T-helper 2 cell treated with Interferon-gamma antibody and Interleukin-4, amounts not matched to agents 100 ng/mL and 5 ng/mL, for 36 hours (primary cell): ENCODE measurements around the gene SECTM1. TPM values are rescaled to one million over a fixed set of nuclear protein-coding genes. Genes with fewer than 3 reads are reported as not detected.

ENCODE experiments used
- intact Hi-C: fragments of 100-400 bp; cut with micrococcal nuclease; formaldehyde crosslinking; loops from one replicate; pipeline ENCODE4 v1.15.1; 2023
- total RNA-seq: library from RNA; stranded (reverse); gene quantifications from 2 replicates; pipeline ENCODE4 v1.2.3, GENCODE V29; 2022

The SECTM1 gene
- total RNA-seq, 1 donor from 2014 or later: 3.4 TPM

DNA sequence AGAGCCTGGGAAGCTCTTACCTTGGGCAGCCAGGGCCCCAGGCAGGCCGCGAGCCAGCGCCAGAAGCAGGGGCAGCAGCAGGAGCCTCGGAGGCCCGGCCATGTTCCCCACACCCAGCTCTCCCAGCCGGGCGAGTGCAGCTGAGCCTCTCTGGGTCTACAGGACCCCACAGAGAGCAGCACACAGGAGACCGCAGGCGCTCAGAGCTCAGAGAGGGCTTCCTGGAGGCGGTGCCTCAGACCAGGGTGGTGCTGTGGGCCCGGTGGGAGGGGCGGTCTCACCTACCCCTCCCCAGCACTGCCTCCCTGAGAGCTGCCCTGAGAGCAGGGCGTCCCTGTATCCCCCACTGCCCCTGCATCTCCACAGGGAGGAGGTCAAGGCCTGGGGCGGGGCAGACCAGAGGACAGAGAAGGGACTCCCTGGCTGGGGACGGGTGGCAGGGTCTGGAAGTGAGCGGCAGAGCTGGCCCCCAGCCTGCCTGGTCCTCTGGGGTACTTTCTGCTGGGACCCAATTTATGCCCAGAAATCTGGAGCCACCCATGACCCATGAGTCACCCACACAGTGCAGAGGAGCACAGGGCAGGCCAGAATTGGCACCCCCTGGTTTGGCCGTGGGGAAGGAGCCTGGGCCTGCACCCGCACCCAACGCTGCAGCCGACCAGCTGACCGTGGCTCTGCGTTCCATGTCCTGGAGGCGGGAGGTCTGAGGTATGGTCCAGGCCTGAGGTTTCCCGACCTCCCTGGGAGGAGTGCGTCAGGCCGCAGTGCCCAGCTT, 16.0 kb downstream of the SECTM1 start, which contains the start of gene CD7:
Gene CD7 (minus strand): TSS at position 215 of the 775 bp plus-strand sequence. CDS start 113 bp downstream, at position 102.
- intact Hi-C loops: loop anchor here (1.0 kb wide), 1 partner anchor 44 kb away; the partner anchor contains the start of gene CSNK1D

DNA sequence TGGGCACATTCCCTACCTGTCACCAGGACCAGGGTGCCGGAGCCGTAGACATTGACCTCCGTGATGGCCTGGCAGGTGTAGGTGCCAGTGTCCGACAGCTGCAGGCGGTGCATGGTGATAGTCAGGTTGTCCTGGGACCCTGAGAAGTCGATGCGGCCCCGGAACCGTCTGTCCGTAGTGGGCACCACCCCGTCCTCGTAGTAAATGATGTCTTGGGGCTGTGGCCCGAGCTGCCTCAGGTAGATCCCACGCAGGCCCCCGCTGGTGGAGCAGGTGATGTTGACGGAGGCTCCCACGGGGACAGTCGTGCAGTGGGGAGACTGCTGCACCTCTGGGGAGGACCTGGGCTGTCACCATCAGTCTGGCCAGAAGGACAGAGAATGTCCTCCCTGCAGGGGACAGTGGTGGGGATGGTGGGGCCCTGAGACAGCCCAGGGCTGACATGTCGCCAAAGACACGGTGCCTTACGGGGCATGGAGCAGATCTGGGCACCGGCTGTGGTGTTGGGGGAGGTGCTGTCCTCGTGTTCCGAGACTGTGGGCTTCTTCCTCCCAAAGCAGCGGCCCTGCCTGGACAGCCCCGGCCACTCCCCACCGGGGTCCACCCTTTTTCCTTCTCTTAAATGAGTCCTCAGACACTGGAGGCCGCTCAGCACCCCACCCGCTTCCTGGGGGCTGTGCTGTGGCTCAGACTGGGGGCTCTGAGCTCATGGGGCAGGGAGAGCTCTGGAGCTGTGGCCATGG, 16.7 kb downstream of the SECTM1 start:
- intact Hi-C loops: loop anchor here (1.0 kb wide), 2 partner anchors 19 to 44 kb away; partner anchors contain the start of gene CSNK1D

DNA sequence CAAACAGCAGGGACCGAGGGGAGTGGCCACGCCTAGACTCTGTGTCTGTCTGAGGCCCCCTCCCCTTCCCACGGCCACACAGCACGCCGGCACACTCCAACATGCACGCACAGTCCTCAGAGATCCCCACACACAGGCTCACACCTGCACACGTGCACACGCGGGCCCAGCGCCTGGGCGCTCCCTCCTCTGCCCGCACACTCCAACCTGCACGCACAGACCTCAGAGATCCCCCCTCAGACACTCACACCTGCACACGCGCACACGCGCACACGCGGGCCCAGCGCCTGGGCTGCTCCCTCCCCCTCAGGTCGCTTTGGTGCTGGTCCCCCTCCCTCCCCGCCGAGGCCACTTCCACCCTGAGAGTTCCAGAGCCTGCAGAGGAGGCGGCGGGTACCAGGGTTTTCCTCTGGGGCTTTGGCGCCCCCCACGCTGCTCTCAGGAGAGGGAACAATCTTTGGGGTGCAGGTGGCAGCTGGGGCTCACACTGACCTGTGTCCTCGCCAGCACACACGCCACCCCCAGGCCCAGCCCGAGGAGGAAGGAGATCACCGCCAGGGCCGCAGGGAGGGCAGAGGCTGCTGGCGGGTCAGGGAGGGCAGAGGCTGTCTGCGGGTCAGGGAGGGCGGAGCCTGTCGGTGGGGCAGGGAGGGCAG, 17.7 kb downstream of the SECTM1 start:
- intact Hi-C loops: loop anchor here (1.0 kb wide), 1 partner anchor 18 kb away; no protein-coding TSS in a partner anchor

DNA sequence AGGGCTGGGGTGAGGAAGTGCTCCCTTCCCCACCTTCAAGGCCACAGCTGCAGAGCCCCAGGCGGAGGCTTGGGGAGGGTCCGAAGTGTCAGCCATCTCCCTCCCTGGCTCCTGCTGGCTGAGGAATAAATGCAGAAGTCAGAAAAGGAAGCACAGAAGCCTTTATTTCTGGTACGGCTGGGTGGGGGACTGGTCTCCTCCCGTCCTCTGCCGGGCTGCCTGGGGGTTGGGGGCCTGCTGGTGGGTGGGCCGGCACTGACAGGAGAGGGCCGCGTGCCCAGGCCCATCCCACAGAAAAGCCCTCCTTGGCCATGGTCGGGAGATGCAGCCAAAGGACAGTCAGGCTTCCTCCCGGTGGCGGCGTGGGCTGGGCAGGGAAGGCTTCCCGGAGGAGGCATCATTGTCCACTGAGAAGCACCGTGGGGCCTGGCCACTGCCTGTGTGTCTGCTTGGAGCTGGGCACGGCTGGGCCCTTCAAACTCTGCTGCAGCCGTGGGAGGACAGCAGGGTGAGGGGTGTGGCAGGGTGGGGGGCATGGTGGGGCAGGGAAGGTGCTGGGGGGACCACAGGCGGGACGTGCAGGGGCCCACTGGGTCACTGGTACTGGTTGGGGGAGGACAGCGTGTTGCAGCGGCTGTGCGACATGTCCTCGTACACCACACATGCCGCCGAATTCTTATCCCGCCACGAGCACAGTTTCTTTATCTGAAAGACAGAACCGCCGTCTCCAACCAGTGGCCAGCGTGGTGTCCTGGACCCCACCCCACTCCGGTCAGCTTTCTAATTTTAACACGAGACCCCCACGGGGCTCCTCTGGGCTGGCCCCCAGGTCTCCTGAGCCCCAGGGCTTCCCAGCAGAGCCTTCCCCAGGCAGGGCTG, 18.6 kb downstream of the SECTM1 start:
- intact Hi-C loops: no loop called here

DNA sequence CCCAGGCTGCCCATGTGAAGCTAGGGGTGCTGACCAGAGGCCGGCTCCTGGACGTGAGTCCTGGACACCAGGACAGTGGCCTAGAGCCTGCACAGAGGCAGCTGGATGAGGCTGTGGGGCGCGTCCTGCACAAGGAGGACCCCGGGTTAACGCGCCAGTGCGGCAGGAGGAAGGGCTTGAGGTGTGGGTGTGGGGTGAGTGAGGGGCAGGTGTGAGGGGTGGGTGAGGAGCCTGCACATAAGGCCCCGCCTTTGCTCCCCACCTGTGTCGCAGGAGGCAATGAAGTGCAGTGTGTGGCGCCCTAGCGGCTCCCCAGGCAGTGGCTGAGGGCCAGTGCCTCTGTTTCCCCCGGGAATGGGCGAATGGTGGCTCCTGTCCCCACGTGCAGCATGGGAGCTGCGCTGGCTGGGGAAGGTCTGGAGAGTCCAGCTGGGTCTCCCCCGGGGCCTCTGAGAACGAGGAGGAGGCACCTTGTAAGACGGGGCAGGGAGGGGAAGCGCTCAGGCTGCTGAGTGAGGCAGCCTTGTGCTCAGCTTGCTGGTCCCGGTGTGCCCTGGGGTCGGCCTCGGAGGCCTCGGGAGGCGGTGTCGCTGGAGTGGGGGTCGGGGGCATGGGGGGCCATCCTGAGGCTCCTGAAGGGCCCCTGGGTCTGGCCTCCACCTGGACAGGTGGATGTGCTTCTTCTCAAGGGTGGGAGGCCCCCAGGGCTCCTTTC, 19.4 kb downstream of the SECTM1 start:
- intact Hi-C loops: no loop called here

DNA sequence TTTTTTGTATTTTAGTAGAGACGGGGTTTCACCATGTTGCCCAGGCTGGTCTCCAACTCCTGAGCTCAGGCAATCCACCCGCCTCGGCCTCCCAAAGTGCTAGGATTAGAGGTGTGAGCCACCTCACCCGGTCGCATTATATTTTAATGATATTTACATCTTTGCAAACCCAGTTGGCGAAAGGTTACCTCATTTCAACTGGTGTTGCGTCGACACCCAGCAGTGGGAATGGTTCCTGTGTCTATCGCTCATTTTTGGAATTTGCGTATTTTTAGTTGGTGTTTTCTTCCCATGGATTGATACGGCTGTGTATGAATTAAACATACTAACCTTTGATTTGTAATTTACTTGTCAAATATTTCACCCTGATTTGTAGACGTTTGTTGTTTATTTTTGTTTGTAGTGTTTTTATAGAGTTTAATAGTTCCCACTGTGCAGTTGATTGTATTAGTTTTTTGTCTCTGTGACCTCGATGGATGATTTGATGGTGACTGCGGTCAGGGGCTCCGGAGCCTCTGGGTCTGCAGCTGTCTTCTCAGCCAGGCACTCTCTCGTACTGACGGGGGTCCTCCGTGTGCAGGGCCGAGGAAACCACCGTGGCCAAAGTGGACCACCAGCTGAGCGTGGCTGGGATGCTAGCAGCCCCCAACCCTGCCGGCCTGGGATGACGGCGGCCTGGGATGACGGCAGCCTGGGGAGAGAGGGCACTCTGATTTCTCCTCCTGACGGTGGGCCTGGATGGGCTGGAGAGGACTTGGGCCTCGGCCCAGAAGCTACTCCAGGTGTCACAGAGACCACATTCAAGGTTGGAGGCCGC, 20.2 kb downstream of the SECTM1 start:
- intact Hi-C loops: no loop called here

DNA sequence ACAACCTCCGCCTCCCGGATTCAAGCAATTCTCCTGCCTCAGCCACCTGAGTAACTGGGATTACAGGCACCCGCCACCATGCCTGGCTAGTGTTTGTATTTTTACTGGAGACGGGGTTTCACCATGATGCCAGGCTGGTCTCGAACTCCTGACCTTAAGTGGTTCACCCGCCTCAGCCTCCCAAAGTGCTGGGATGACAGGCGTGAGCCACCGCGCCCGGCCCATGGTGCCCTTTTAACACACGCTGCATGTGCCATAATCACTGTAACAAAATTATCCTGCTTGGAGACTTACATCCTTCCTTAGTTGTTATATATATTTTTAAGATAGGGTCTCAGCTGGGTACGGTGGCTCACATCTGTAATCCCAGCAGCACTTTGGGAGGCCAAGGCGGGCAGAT, 21.6 kb downstream of the SECTM1 start:
- intact Hi-C loops: no loop called here

DNA sequence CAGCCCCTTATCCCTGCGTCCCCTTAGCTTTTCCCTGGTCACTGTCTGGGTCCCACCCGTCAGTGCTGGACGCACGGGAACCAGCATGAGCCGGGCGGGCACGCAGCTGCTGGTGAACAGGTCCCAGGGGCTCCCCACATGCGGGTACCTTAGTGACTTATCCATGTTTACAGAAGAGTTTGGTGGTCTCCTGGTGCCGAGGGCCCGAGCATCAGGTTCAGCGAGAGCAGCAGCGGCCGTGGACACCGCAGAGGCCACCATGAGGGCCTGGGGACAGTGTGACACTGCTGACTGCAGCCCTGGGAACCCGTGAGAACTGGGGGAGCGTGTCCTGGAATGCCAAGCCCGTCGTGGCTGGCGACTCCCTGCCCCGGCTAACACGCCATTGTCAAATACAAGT, 22.7 kb downstream of the SECTM1 start:
- intact Hi-C loops: no loop called here

DNA sequence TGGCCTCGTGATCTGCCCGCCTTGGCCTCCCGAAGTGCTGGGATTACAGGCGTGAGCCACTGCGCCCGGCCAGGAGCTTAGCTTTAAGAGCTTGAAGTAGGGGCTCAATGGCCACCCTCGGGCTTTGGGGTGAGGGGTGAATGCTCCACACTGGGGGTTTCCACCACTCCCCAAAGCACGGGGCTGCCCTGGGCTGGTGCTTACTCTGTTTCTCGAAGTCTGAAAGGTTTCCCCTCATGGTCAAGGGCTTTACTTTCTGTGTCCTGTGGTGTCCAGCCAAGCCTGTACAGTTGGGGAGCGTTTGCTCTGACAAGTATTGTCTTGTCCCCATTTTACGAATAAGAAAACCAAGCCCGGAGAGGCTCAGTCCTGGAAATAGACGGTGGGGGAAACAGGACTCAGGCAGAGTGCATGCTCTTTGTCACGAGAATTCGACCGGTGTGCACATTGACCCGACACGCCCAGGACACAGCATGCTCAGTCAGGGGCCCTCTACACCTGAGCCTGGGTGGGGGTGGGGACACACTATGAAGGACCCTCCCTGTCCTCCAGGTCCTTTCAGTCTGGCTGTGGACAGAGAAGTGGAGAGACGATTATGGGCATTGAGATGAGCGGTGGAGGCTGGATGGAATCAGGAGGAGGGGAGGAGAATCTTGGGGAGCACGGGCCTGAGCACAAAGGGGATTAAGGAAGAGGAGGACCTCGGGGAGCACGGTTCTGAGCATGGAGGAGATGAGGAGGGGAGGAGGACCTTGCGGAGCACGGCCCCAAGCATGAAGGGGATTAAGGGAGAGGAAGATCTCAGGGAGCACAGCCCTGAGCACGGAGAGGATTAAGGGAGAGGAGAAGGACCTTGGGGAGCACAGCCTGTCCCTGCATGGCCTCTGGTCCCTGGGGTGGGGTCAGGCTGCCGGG, 23.7 kb downstream of the SECTM1 start:
- intact Hi-C loops: no loop called here

DNA sequence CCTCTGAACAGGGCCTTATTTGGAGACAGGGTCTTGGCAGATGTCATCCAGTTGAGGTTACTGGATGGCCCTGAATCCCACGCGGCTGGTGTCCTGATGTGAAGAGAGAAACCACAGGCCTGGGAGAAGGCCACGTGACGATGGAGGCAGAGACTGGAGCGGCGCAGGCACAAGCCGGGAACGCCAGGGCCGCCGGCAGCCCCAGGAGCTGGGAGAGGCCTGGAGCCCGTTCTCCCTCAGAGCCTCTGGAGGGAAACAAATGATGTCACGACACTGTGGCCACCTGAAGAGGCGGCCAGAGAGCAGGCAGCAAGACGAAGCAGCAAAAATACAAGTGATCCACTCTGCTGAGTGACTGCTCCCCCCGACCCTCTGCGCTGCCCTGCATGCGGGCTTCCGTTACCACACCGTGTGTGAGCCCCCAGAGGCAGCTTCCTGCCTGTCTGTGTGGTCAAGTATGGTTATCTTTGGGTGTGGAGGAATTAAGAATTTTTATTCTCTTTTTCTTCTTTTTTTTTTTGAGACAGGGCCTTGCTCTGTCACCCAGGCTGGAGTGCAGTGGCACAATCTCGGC, 27.8 kb downstream of the SECTM1 start:
- intact Hi-C loops: no loop called here

DNA sequence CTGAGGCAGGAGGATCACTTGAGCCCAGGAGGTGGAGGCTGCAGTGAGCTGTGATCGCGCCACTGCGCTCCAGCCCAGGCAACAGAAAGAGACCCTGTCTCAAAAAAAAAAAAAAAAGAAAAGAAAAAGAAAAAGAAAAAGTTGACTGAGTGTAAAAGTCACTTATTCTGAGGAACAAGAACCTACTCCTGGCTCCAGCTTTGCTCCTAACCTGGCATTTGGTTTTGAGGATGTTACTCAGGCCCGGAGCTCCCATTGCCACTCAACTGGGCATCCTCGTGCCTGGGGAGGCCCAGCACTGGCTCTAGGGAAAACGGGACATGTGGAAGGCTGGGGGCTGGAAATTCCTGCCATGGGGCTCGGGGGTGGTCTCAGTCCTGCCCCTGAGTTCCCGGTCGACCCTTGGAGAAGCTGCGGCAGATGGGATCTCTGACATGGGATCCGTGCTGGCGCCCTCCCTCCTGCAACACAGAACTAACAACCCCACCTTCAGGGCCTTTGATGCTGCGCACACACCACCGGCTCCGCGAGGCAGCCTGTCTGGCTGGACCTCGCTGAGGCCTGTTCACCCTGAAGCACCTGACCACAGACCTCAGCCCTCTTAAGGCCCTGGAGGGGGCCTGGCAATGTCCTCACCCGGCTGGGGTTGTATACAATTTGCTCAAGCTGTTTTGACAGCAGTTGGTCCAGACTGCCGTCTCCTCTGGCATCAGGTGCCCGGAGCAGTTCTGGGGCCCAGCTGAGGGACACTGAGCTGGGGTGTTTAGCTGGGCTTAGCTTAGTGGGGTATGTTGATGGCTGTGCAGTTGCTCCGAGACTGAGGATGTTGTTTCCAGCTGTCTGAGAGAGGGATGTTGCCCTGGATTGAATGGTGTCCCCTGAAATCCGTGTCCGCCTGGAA, 28.5 kb downstream of the SECTM1 start:
- intact Hi-C loops: no loop called here

DNA sequence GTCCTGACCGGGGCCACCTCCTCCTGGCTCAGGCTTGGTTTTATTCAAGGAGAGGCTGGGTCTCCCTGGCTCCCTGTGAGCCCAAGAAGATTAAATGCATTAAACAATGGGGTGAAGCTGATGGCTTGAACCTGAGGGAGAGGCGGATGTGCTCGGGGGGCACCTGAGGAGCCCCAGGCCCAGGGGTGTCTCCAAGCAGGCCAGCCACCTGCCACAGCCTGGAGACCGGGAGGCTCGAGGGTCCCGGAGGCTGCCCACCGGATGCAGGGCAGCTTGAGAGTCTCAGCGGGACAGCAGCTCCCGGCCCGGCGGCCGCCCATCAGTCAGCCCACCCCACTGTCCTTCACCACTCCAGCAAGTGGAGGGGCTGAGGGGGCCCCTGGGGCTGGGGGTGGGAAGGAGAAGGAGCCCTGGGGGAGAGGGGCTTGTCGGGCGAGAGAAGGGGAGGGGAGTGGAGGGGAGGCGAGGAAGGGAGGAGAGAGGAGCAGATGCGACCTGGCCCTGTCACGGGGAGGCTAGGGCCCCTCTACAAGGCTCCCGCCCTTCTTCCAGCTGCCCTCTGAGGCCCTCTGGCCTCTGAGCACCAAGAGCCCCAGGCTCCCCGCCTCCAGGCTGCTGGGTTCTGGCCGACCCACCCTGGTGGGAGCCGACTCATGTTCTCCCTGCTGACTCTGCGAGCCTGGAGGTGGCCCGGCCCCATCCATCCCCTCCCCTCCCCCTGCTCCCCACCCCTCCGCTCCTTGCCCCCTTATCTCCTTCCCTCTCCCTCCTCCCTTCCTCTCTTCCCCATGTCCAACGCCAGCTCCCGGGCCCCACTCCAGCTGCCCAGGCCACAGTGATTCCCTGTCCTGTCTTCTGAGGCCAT, 29.4 kb downstream of the SECTM1 start:
- intact Hi-C loops: no loop called here

DNA sequence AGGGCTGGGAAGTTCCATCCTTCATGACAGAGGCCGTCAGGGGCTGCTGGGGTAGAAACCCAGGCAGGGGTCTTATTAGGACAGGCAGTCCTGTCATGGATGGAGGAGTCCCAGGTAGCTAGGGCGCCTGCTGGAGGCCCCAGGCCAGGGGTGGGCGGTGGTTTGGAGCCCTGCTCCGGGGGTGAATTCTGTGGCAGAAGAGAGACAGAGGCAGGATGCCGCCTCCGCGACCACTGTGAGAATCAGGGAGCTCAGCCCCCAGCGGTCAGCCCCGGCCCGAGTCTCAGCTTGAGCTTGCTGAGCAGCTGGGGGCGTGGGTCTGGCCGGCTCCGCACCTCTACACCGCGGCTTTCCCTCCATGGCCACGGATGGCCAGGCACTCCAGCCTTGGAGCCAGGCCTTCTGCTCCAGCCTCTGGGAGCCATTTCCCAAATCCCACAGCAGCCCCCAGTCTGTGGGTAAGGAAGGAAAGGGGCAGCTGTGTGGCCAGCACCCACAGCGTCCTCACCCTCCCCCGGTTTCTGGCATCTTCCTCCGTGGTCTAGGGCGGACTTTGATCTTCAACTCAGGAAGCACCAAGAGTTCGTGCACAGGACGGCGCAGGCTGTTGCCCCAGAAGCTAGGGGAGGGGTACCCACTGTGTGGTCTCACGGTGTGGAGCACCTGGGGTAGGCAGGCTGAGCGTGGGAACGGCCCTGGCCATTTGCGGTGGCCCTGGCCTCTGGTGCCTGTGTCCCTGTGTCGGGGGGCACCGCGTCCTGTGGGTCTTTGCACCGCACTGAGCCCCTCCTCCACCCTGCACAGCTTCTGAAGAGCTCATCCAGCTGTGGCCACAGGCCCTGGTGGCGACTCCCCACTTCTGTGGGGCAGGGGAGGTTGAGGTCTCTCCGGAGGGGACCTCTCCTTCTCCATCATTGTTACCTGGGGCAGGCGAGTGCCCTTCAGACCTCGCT, 30.3 kb downstream of the SECTM1 start:
- intact Hi-C loops: no loop called here

DNA sequence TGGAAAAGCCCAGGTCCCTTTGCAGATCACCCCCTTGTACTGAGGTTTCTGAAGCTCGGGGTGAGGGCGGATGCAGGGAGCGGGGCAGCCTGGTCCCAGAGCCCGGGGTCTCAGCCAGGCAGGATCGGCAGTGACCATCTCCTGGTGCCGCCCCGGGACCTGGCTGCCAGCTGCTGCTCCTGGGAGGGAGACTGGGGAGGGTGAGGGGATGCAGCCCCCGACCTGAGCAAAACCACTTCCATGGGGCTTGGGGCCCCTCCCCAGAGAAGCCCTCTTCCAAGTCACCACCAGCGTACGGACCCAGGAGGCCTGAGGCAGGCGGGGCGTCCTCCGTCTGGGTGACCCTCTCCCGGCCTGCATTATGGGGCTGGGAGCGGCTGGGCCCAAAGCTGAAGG, 31.0 kb downstream of the SECTM1 start:
- intact Hi-C loops: no loop called here
